Pericardium fibroblast (primary cell): ENCODE measurements around the gene BRINP2. TPM values are rescaled to one million over a fixed set of nuclear protein-coding genes. Genes with fewer than 3 reads are reported as not detected.

Source experiments
- total RNA-seq: library from RNA; depleted of rRNA; stranded (reverse); fragments of >200 nt; gene quantifications from 2 replicates; pipeline ENCODE4 v1.2.3, GENCODE V29; 2015

BRINP2 gene, protein sequence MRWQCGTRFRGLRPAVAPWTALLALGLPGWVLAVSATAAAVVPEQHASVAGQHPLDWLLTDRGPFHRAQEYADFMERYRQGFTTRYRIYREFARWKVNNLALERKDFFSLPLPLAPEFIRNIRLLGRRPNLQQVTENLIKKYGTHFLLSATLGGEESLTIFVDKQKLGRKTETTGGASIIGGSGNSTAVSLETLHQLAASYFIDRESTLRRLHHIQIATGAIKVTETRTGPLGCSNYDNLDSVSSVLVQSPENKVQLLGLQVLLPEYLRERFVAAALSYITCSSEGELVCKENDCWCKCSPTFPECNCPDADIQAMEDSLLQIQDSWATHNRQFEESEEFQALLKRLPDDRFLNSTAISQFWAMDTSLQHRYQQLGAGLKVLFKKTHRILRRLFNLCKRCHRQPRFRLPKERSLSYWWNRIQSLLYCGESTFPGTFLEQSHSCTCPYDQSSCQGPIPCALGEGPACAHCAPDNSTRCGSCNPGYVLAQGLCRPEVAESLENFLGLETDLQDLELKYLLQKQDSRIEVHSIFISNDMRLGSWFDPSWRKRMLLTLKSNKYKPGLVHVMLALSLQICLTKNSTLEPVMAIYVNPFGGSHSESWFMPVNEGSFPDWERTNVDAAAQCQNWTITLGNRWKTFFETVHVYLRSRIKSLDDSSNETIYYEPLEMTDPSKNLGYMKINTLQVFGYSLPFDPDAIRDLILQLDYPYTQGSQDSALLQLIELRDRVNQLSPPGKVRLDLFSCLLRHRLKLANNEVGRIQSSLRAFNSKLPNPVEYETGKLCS
- total RNA-seq = 0.26 and 0.47 TPM in 2 replicates

DNA sequence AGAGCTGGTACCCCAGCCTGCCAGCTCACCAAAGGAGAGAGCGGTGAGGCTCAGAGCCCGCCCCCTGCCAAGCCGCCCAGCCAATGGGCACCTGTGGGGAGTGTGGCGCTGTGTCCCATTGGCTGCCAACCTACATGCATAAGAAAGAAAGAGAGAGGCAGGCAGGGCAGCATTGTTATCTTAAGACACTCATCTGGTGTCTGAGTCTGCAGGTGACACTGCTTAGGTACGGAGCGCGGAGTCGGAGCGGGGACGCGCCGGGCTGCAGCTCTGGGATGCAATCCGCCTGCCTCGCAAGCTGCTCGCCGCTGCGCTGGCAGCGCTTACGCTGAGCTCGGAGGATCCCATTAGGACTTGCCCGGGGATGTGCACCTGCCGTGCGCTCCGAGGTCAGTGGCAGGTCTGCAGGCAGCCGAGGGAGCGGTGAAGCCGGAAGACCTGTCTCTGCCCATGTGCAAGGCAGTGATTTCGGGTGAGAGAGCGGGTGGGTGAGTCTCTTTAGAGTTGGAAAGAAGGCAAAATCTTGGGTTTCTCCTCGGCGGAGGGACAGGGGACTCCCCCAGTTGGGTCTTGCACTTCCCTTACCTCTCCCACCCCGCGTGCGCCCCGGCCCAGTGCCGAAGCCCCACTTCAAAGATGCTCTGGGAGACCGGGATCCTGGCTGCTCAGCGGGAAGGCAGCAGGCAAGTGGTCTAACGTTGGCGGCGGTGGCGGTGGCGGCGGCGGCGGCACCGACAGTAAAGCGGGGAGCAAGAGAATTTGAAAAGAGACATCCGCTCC, at the start of gene BRINP2:
TSS of gene BRINP2 (plus strand) at position 203 of the 780 bp plus-strand sequence. CDS start 58,919 bp downstream, outside the sequence.

DNA sequence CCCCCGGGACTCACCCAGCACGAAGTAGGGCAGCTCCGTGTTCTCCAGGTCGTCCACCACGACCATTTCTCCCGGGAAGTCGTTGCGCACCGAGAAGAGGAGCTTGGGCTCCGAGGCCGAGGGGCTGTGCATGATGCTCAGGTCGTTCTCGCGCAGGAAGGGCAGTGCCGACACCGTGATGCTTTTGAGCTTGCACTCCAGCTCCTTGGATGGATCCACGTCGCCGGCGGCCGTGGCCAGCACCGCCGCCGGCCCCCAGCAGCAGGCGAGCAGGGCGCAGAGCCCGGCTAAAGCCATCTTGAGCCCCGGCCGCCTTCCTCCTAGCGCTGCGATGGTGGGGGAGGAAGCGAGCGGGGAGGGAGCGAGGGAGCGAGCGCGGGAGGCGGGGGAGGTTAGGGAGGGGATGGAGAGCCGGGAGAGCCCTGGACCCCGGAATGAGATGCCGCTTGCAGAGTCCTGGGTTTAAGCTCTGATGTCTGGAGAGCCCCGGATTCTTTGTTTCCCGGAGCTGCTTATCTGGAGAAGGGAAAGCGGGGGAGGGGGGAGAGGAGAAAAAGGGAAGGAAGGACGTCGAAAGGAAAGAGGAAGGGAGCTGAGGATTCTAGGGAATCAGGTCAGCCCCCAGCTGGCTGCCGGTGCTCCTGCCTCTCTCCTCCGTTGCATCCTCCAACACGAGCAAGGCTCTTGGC, 6.2 kb upstream of the BRINP2 start, which contains the start of gene ASTN1:
TSS of gene ASTN1 (minus strand) at position 333 of the 689 bp plus-strand sequence. CDS start at position 297, 36 bp downstream.

Other genes with a start within 250 kb of the BRINP2 start
- 0.12 and 0.34 TPM in 2 replicates for gene ASTN1, start 6.2 kb upstream of the BRINP2 start, total RNA-seq